GM12873 (cell line): Measurements from ENCODE around the gene WWOX.

Source experiments
- TF ChIP-seq, protein P1 (sequence below): IDR thresholded peaks from 2 replicates; pipeline ENCODE4 v1.5.1; 2012; ENCODE audit warnings: low read depth, mild to moderate bottlenecking, moderate library complexity, low read length, control low read depth; ENCODE audit not compliant: insufficient read depth; ENCODE audit errors: missing control alignments

WWOX gene

DNA sequence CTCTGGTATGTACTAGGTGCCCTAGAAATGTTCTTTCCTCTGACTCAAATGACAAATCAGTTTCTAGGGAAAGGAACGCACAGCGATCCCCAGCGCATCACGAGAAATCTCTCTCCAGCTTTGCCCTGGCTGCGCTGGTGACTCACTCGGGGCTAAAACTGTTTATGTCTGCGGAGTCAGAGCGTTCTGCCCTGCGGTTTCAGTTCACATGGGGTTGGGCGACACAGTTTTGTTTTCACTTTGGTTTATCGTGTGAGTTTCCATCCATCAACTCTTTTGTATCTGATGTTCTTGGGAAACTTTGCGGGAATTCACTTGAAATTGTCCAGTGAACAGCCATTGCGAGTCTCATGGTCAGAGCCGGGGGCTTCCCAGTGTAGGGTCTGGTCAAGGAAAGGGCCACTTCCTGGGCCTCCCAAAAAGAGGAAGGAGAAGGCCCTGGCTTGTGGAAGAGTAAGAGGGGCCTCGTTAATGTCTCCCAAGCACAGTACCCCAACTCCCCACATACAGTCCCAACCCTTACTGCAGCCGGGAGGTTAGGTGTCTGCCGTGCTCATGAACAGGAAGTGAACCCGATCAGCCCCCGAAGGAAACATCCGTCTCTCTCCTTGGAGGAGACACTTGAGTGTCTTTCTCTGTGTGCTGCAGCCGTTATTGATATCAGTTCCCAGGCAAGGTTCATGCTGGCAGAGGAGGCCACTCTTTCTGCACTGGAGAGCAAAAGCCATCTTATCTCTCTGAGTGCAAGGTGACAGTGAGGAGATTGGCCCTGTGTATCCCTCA is 643.2 kb downstream of the WWOX start:
- TF ChIP-seq, protein P1, sequence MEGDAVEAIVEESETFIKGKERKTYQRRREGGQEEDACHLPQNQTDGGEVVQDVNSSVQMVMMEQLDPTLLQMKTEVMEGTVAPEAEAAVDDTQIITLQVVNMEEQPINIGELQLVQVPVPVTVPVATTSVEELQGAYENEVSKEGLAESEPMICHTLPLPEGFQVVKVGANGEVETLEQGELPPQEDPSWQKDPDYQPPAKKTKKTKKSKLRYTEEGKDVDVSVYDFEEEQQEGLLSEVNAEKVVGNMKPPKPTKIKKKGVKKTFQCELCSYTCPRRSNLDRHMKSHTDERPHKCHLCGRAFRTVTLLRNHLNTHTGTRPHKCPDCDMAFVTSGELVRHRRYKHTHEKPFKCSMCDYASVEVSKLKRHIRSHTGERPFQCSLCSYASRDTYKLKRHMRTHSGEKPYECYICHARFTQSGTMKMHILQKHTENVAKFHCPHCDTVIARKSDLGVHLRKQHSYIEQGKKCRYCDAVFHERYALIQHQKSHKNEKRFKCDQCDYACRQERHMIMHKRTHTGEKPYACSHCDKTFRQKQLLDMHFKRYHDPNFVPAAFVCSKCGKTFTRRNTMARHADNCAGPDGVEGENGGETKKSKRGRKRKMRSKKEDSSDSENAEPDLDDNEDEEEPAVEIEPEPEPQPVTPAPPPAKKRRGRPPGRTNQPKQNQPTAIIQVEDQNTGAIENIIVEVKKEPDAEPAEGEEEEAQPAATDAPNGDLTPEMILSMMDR: no peak

DNA sequence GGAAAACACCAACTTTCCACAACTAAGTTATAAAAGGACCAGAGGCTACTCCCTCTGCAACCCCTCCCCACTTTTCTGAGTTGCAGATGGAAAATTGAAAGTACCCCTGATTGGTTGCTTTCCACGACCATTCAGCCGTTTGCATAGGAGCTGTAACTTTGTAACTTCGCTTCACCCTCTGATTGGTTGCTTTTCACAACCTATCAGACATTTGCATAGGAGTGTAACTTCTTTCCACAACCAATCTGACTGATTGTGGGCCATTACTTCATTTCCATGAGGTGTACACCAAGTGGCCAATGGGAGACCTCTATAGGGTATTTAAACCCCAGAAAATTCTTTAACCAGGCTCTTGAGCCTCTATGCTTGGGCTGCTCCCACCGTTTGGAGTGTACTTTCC is 644.1 kb downstream of the WWOX start:
- TF ChIP-seq, protein P1: no peak

DNA sequence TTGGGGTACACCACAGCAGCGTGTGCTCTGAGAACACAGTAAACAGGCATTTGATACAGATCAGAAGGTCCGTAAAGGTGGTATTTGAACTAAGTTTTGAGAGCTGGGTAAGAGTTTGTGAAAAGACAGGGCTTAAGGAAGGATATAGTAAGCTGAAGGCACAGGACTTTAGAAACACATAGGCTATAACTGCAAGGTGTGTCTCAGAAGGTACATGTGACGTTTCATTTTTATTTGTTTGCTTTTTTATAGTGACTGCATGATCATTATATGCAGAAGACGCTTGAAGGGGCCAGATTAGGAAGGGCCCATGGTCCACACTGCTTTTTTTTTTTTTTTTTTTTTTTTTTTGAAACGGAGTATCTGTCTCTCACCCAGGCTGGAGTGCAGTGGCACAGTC is 644.6 kb downstream of the WWOX start:
- TF ChIP-seq, protein P1: no peak

DNA sequence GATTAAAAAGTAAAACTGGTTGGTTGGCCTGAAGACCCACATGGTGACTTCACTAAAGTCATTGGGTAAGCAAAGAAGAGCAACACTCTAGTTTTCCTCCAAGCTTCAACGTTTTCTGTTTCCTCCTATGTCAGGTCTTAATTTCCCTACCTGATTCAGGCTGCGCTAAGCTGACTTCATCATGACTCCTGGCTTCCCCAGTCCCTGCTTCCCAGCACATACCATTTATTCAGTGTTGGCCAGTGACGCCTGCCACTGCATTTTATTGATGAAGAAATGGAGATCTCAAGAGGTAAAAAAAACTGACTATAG is 645.3 kb downstream of the WWOX start:
- TF ChIP-seq, protein P1: no peak

DNA sequence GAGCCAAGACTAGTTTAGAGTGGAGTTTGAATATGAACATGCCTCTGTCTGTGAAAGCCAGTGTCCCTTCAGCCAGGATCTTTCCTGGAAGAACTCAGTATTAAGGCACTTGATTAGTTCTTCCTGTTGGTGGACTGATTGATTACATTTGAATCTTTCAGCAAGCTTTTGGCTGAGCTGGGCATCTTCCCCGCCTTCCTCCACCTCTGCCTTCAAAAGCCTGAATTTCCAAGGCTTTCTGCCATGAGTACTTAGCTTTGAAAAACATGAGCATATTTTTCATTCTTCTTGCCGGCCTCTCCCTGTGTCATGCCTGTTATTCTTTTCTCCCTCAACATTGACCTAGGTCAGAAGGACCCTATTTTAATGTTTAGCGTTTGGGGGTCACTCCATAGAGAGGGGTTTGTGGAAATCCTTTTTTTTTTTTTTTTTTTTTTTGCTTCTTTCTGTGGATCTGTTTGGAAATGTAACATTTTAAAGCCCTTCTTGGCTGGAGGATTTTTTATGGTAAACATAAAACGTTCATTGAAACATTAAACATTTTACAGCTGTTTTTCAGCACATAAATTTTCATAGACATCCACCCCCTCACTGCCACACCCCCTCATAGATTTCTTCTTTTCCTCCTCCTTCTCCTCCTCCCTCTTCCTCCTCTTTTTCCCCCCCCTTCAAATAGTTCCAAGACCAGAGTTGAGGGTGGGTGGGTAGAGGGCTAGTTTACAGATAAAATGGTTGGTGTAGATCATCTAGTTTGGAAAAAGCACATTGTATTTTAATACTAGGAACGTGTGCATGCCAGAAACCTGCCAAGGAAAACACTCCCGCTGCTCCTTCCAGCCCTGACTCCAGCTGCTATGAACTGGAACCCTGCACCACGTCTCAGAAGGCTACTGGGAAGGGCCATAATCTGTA is 645.9 kb downstream of the WWOX start:
- TF ChIP-seq, protein P1: no peak

DNA sequence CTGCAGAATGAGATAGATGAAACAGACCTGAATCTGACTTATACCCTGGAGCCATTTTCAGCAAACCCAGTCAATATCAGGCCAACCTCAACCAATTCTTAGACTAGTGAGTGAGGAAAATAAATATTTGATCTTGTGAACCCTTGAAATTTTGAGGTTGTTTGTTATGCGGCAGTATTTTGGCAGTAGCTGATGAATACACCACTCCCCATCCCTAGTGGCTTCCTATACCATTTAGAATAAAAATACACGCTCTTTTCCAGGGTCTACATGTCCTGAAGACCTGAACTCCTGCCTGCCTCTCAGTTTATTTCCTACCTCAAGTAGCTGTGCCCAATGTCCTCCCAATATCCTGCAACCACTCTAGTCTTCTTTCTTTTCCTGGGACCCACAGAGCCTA is 647.3 kb downstream of the WWOX start:
- TF ChIP-seq, protein P1: no peak

DNA sequence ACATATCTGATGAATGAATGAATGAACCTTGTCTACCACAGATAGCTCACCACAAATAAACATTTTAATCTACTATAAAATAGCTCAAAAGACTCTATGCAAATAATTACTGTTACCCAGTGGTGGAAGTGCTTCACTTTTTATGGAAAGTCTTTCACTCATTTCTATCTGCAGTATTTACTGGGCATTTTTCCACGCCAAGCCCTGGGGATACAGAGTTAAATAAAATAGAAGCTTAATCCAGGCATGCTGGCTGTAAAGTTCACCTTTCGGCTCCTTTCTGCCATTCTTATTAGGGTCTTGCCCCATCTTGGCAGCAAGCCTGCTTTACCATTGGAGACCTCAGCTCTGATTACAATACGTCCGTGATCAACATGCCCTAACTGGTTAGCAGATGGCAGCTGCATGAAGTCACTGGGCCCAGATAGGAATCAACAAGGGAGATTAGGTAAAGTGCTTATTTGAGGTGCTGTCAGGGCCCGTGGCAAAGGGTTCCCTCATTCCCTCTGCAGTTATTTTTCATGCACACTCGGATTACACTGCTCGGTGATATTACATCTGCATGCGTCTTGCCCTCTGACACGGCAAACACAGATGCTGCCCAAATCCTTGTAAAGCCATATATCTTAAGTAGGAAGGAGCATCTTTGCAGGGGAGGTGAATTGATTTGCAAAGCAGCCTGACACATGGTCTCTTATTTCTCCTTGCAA is 648.9 kb downstream of the WWOX start:
- TF ChIP-seq, protein P1: no peak
